IgD-negative memory B cell (primary cell): ENCODE data around the gene MYF6. TPM values are rescaled to one million over a fixed set of nuclear protein-coding genes. Genes with fewer than 3 reads are reported as not detected.

Experiments used
- polyA plus RNA-seq: library from polyadenylated mRNA; unstranded; fragments of 300-500 nt; fragmentation: Illumina TruSeq; gene quantifications from one replicate; pipeline ENCODE4 v1.2.3, GENCODE V29; 2021

MYF6 gene
- polyA plus RNA-seq, 1 donor from 2014 or later: not detected

Other genes with a start within 250 kb of the MYF6 start
- gene MYF5, start 9.3 kb downstream of the MYF6 start, polyA plus RNA-seq: not detected
- gene LIN7A, start 230.3 kb downstream of the MYF6 start, polyA plus RNA-seq: not detected